Measurements from ENCODE around the gene FGF14. TPM values are rescaled to one million over a fixed set of nuclear protein-coding genes. Genes with fewer than 3 reads are reported as not detected.

The FGF14 gene
- total RNA-seq, 2 donors from 2014 or later, result under 0.01 to 0.28 TPM

DNA sequence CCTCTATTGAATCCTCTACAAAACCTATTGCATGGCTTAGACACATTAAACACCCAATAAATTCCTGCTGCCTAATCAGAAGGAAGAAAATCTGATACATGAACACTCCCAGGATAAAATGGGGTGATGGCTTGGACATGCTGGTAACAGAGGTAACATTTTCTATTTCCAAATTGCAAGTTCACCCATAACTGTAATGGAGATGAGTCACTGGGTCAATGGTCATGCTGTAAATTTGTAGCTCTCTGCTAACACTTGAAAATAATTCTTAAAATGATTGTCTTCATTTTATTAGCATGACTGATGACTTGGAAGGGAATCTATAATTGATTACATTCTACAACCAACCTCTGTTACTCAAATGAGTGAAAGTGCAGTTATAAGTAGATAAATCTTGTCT lies 434.1 kb downstream of the FGF14 start:
- H3K4me3 ChIP-seq, result no peak overlapping the region
- no peak for TF ChIP-seq POLR2AphosphoS5 (IDR thresholded peaks at IDR 0.05)
- TF ChIP-seq POLR2A (IDR thresholded peaks at IDR 0.05), result no peak
- TF ChIP-seq, protein P1, sequence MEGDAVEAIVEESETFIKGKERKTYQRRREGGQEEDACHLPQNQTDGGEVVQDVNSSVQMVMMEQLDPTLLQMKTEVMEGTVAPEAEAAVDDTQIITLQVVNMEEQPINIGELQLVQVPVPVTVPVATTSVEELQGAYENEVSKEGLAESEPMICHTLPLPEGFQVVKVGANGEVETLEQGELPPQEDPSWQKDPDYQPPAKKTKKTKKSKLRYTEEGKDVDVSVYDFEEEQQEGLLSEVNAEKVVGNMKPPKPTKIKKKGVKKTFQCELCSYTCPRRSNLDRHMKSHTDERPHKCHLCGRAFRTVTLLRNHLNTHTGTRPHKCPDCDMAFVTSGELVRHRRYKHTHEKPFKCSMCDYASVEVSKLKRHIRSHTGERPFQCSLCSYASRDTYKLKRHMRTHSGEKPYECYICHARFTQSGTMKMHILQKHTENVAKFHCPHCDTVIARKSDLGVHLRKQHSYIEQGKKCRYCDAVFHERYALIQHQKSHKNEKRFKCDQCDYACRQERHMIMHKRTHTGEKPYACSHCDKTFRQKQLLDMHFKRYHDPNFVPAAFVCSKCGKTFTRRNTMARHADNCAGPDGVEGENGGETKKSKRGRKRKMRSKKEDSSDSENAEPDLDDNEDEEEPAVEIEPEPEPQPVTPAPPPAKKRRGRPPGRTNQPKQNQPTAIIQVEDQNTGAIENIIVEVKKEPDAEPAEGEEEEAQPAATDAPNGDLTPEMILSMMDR (IDR thresholded peaks at IDR 0.05), result no peak
- no peaks in the 10 kb centered on the region for H3K36me3 ChIP-seq
- no peak overlapping the region for H3K27ac ChIP-seq
- H3K9me3 ChIP-seq, result no peaks in the 10 kb centered on the region
- DNase-seq (ENCODE audit: low spot score), result no peak
- no peaks in the 10 kb centered on the region for H3K27me3 ChIP-seq (replicated peaks; ENCODE audit: insufficient read depth)
- intact Hi-C loops (cut with DNase I), result no loop called here
- H3K4me1 ChIP-seq (replicated peaks), result no peaks in the 10 kb centered on the region

GRCh38 chr13:101967216-101967615 lies 434.6 kb downstream of the FGF14 start:
- H3K27ac ChIP-seq, result no peak overlapping the region
- no peaks in the 10 kb centered on the region for H3K9me3 ChIP-seq
- H3K4me1 ChIP-seq (replicated peaks), result no peaks in the 10 kb centered on the region
- no peak overlapping the region for H3K4me3 ChIP-seq
- no peaks in the 10 kb centered on the region for H3K27me3 ChIP-seq (replicated peaks; ENCODE audit: insufficient read depth)
- H3K36me3 ChIP-seq, result no peaks in the 10 kb centered on the region
- TF ChIP-seq POLR2A (IDR thresholded peaks at IDR 0.05) (no peak), POLR2AphosphoS5 (IDR thresholded peaks at IDR 0.05) (no peak)
- TF ChIP-seq, protein P1 (IDR thresholded peaks at IDR 0.05), result no peak
- no peak for DNase-seq (ENCODE audit: low spot score)
- intact Hi-C loops (cut with DNase I), result no loop called here

- intact Hi-C loops (cut with DNase I), result no loop called here
- Histone ChIP-seq H3K9me3 (no peaks in the 10 kb centered on the region), H3K36me3 (no peaks in the 10 kb centered on the region), H3K4me3 (no peak overlapping the region), H3K27me3 (replicated peaks; ENCODE audit: insufficient read depth) (no peaks in the 10 kb centered on the region), H3K4me1 (replicated peaks) (no peaks in the 10 kb centered on the region), H3K27ac (no peak overlapping the region)
- WGBS, result 67% methylated on average over 5 of the region's 5 CpGs
- DNase-seq (ENCODE audit: low spot score), result no peak
- TF ChIP-seq POLR2A (IDR thresholded peaks at IDR 0.05) (no peak), POLR2AphosphoS5 (IDR thresholded peaks at IDR 0.05) (no peak)
- TF ChIP-seq, protein P1 (IDR thresholded peaks at IDR 0.05), result no peak
These were observed 436.8 kb downstream of the FGF14 start for GRCh38 chr13:101965096-101965495.

DNA sequence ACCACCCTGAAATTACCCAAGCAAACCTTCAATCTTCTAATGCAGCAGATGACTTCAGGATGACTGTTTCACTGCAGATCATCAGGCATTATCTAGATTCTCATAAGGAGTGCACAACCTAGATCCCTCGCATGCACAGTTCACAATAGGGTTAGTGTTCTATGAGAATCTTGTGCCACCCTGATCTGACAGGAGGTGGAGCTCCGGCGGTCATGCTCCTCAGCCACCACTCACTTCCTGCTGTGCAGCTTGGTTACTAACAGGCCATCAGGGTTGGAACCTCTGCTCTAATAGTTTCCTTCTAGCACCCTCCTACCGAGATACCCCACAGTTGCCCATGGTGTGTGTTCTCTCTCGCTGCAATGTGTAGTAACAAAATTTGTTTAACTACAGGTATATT lies 442.8 kb downstream of the FGF14 start:
- intact Hi-C loops (cut with DNase I), result no loop called here
- Histone ChIP-seq H3K9me3 (no peaks in the 10 kb centered on the region), H3K4me3 (no peak overlapping the region), H3K4me1 (replicated peaks) (no peaks in the 10 kb centered on the region), H3K27ac (no peak overlapping the region), H3K27me3 (replicated peaks; ENCODE audit: insufficient read depth) (no peaks in the 10 kb centered on the region), H3K36me3 (no peaks in the 10 kb centered on the region)
- DNase-seq (ENCODE audit: low spot score), result no peak
- TF ChIP-seq POLR2A (IDR thresholded peaks at IDR 0.05), result no peak
- TF ChIP-seq, protein P1 (IDR thresholded peaks at IDR 0.05), result no peak
- TF ChIP-seq POLR2AphosphoS5 (IDR thresholded peaks at IDR 0.05), result no peak
- WGBS, result 85% methylated on average over 5 of the region's 5 CpGs

DNA sequence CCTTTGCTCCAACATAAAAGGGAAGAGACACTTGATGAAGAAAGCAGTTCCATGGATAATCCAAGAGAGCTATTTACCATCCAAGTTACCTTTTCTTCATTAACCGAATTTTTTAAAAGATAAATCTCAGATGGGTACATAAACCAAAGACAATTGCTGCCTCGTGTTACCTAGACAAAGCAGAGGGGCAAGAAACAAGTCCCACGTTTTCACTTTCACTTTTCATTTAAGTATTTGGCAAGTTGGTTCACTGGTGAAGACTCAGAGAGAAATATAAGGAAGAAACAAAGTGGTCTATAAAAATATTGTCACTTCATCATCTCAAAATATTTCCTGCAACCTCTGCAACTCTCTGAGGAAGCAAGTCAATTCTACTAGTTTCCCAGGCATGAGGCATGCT lies 446.1 kb downstream of the FGF14 start:
- DNase-seq (ENCODE audit: low spot score), result no peak
- H3K36me3 ChIP-seq, result no peaks in the 10 kb centered on the region
- no peaks in the 10 kb centered on the region for H3K4me1 ChIP-seq (replicated peaks)
- TF ChIP-seq, protein P1 (IDR thresholded peaks at IDR 0.05), result no peak
- TF ChIP-seq POLR2A (IDR thresholded peaks at IDR 0.05) (no peak), POLR2AphosphoS5 (IDR thresholded peaks at IDR 0.05) (no peak)
- no peak overlapping the region for H3K27ac ChIP-seq
- no peaks in the 10 kb centered on the region for H3K27me3 ChIP-seq (replicated peaks; ENCODE audit: insufficient read depth)
- H3K9me3 ChIP-seq, result no peaks in the 10 kb centered on the region
- 54% methylated on average over 3 of the region's 3 CpGs for WGBS
- intact Hi-C loops (cut with DNase I), result no loop called here
- no peak overlapping the region for H3K4me3 ChIP-seq
